ENCODE measurements around the gene ZGPAT. TPM values are rescaled to one million over a fixed set of nuclear protein-coding genes. Genes with fewer than 3 reads are reported as not detected.

Gene ZGPAT
- total RNA-seq, 1 experiment from 2014 or later: 27.6 TPM

DNA sequence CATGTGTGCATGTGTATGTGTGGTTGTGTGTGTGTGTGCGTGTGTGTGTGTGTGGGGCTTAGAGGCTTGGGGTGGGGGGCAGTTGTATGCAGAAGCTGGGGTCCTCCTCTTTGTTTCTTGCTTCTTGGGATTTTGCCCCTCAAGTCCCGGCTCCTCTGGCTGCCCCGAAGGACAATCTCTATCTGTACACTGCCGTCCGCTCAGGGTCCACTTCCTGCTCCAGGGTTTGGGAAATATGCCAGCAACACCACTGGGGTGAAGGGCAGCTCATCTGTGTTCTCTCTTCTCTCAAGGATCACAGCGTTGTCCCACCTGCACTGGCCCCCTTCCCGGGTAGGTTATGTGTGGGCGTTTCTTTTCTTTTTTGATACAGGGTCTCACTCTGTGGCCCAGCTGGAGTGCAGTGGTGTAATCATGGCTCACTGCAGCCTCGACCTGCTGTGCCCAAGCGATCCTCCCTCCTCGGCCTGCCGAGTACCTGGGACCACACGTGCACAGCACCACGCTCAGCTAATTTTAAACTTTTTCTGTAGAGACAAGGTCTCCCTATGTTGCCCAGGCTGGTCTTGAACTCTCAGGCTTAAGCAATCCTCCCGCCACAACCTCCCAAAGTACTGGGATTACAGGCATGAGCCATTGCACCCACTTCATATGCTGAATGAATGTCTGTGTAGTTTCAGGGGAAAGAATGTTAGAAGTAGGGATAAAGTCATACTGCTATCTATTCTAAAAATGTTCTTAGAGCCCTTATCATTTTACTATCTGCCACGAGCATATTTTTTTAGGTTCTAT, 57.4 kb downstream of the ZGPAT start:
- no peak overlapping the region for H2AK5ac ChIP-seq (ENCODE audit: insufficient read length, low read length)
- H3K4me2 ChIP-seq (ENCODE audit: insufficient read depth, insufficient read length, low read length): no peak overlapping the region
- H3K18ac ChIP-seq (ENCODE audit: insufficient read length, low read depth, low read length): no peak overlapping the region
- H3K56ac ChIP-seq (ENCODE audit: insufficient read length, low read depth, low read length): no peak overlapping the region
- H3K27ac ChIP-seq (ENCODE audit: insufficient read length, low read depth, low read length): no peak overlapping the region
- H3K23me2 ChIP-seq (ENCODE audit: insufficient read length, low read depth, low read length, poor library complexity, severe bottlenecking): no peaks in the 10 kb centered on the region
- H2BK120ac ChIP-seq (ENCODE audit: low read depth, low read length, poor library complexity, severe bottlenecking): no peak overlapping the region
- no peak overlapping the region for H4K91ac ChIP-seq (ENCODE audit: insufficient read length, low read depth, low read length)
- no peak overlapping the region for H2BK15ac ChIP-seq (ENCODE audit: low read depth, low read length)
- Mint-ChIP-seq H3K27ac (peak overlapping the region; percentile 45 to 83 (median 53); a peak in 5 of 7 replicates), H3K27me3 (ENCODE audit: low read depth) (no peaks in the 10 kb centered on the region; the same call in 1 of the 2 replicates), H3K9me3 (no peaks in the 10 kb centered on the region), H3K4me3 (no peak overlapping the region), H3K4me1 (no peaks in the 10 kb centered on the region), H3K36me3 (ENCODE audit: insufficient read depth in 1 of 3, low read depth in 3 of 3) (peaks cover 1 to 57% (median 31%) of the 10 kb centered on the region in 3 experiments; a peak in 5 of 7 replicates)
- H3K9me3 ChIP-seq (ENCODE audit: control insufficient read depth, low read depth, low read length): no peaks in the 10 kb centered on the region
- DNase-seq: no peak
- no peak overlapping the region for H3K23ac ChIP-seq (ENCODE audit: insufficient read length, low read depth, low read length)
- H4K5ac ChIP-seq (ENCODE audit: insufficient read length, low read depth, low read length): no peak overlapping the region
- no peak for TF ChIP-seq CTCF (conservative IDR thresholded peaks at IDR 0.05)
- no peaks in the 10 kb centered on the region for H3K79me1 ChIP-seq (ENCODE audit: insufficient read depth, low read depth, low read length, poor library complexity, severe bottlenecking)
- no peak overlapping the region for H2BK12ac ChIP-seq (ENCODE audit: insufficient read length, low read depth, low read length)
- H3K27me3 ChIP-seq (ENCODE audit: insufficient read depth, low read length): no peaks in the 10 kb centered on the region; the same call in 1 of the 2 replicates
- no peaks in the 10 kb centered on the region for H3K4me1 ChIP-seq (ENCODE audit: insufficient read depth, low read length)
- no peak overlapping the region for H2BK5ac ChIP-seq (ENCODE audit: insufficient read length, low read length)
- H3K79me2 ChIP-seq (ENCODE audit: insufficient read depth, low read length): no peaks in the 10 kb centered on the region
- WGBS (ENCODE audit: extremely low coverage, insufficient read length, low lambda C conversion rate): no CpG with 5 or more reads among the region's 16 CpGs
- H3K4ac ChIP-seq (ENCODE audit: low read depth, low read length): no peak overlapping the region
- no peak overlapping the region for H3K14ac ChIP-seq (ENCODE audit: insufficient read depth, low read length)
- no peak overlapping the region for H3K9ac ChIP-seq (ENCODE audit: extremely low read depth, insufficient read length, low read length)
- H2AFZ ChIP-seq (ENCODE audit: low read length): no peak overlapping the region
- no peaks in the 10 kb centered on the region for H4K20me1 ChIP-seq (ENCODE audit: control insufficient read depth, insufficient read depth, insufficient read length)
- no peak overlapping the region for H2BK20ac ChIP-seq (ENCODE audit: low read depth, low read length, poor library complexity, severe bottlenecking)
- H3T11ph ChIP-seq (ENCODE audit: low read length): no peak overlapping the region
- H4K8ac ChIP-seq (replicated peaks; ENCODE audit: insufficient read length, low read depth, low read length): no peak overlapping the region

Data from H9 (cell line).